Measurements from ENCODE around the gene ASCL5. TPM values are rescaled to one million over a fixed set of nuclear protein-coding genes. Genes with fewer than 3 reads are reported as not detected.
A peak's percentile ranks its signal among the peaks of the same experiment; 100 is the strongest.

ASCL5 gene
- total and polyA plus RNA-seq, 2 experiments from 2014 or later = not detected

DNA sequence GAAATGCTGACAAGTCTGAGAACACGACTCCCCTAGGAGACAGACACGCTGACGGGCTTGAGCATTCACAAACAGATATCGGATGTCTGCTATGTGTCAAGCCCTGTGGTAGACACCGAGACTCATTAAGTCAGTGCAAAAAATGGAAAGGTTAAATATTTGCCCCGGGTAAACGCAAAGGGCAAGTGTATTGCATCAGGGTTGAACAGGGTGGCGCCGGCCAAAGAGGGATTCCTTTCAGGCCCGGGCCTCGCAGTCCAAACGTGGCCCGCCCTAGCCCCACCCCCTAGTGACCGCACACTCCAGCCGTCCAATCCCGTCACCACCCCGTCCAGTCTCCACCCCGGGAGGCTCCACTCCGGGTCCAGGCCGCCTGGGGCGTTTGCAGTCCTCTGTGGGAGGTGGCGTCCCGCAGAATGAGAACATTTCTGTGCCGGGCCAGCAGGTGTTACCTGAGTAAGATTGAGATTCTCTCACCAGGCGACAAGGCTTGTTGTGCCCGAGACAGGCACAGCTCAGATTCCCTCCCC is 43.6 kb upstream of the ASCL5 start:
- Histone ChIP-seq H4K20me1 (ENCODE audit: insufficient read depth, poor library complexity, severe bottlenecking) (no peaks in the 10 kb centered on the region), H3K4me3 (peak overlapping the region; percentile 16), H2AFZ (peak overlapping the region; percentile 38), H3K27me3 (no peaks in the 10 kb centered on the region), H3K4me1 (ENCODE audit: insufficient read depth) (peaks cover 21% of the 10 kb centered on the region), H3K9me3 (ENCODE audit: low read depth) (no peaks in the 10 kb centered on the region), H3K4me2 (peak overlapping the region; percentile 80), H3K79me2 (no peaks in the 10 kb centered on the region), H3K27ac (peak overlapping the region; percentile 92), H3K9me2 (replicated peaks; ENCODE audit: insufficient read depth) (no peaks in the 10 kb centered on the region), H3K36me3 (replicated peaks; ENCODE audit: insufficient read depth, low read depth) (no peaks in the 10 kb centered on the region)
- peak; percentile 97 for DNase-seq (ENCODE audit: low spot score)
- 4% methylated on average over 23 of the region's 26 CpGs for WGBS (ENCODE audit: low lambda C conversion rate, missing lambda C conversion rate)
- TF ChIP-seq EZH2 (IDR thresholded peaks at IDR 0.05; ENCODE audit: borderline replicate concordance) = no peak
- TF ChIP-seq EZH2phosphoT487 (IDR thresholded peaks at IDR 0.05; ENCODE audit: low read depth, severe bottlenecking, unreplicated experiment) = no peak
- TF ChIP-seq, protein P1, sequence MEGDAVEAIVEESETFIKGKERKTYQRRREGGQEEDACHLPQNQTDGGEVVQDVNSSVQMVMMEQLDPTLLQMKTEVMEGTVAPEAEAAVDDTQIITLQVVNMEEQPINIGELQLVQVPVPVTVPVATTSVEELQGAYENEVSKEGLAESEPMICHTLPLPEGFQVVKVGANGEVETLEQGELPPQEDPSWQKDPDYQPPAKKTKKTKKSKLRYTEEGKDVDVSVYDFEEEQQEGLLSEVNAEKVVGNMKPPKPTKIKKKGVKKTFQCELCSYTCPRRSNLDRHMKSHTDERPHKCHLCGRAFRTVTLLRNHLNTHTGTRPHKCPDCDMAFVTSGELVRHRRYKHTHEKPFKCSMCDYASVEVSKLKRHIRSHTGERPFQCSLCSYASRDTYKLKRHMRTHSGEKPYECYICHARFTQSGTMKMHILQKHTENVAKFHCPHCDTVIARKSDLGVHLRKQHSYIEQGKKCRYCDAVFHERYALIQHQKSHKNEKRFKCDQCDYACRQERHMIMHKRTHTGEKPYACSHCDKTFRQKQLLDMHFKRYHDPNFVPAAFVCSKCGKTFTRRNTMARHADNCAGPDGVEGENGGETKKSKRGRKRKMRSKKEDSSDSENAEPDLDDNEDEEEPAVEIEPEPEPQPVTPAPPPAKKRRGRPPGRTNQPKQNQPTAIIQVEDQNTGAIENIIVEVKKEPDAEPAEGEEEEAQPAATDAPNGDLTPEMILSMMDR (IDR thresholded peaks at IDR 0.05; ENCODE audit: poor library complexity) = no peak

DNA sequence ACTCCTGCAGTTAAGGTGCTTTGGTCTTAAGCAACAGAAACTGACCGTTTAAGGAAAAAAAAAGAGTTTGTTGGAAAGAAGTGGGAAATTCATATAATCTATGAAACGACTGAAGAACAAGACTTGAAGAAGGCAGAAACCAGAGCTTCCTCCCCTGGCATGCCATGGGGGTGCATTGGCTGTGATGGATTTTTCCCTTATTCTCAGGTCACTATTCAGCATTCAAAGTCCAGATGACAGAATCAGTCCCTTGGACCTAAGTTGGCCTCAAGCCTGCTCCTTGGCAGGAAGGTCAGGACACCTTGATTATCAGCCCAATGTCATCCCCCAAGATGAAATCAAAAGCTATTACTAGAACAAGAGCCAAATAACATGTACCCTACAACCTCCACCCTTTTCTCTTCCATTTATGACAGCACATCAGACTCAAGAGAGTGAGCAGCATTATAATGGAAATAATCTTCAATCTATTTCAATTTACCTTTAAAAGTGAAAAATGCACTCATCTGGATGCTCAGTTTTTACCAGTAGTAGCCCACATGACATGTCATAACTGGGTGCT is 43.1 kb upstream of the ASCL5 start:
- H3K27ac ChIP-seq = peak overlapping the region; percentile 60
- H2AFZ ChIP-seq = no peak overlapping the region
- no peaks in the 10 kb centered on the region for H3K27me3 ChIP-seq
- peak overlapping the region; percentile 80 for H3K4me2 ChIP-seq
- H3K4me3 ChIP-seq = no peak overlapping the region
- DNase-seq (ENCODE audit: low spot score) = no peak
- 82% methylated on average over 2 of the region's 2 CpGs for WGBS (ENCODE audit: low lambda C conversion rate, missing lambda C conversion rate)
- H3K9me3 ChIP-seq (ENCODE audit: low read depth) = no peaks in the 10 kb centered on the region
- H3K9me2 ChIP-seq (replicated peaks; ENCODE audit: insufficient read depth) = no peaks in the 10 kb centered on the region
- H4K20me1 ChIP-seq (ENCODE audit: insufficient read depth, poor library complexity, severe bottlenecking) = no peaks in the 10 kb centered on the region
- TF ChIP-seq EZH2 (IDR thresholded peaks at IDR 0.05; ENCODE audit: borderline replicate concordance) (no peak), EZH2phosphoT487 (IDR thresholded peaks at IDR 0.05; ENCODE audit: low read depth, severe bottlenecking, unreplicated experiment) (no peak)
- H3K4me1 ChIP-seq (ENCODE audit: insufficient read depth) = peaks cover 21% of the 10 kb centered on the region
- H3K36me3 ChIP-seq (replicated peaks; ENCODE audit: insufficient read depth, low read depth) = no peaks in the 10 kb centered on the region
- no peaks in the 10 kb centered on the region for H3K79me2 ChIP-seq

DNA sequence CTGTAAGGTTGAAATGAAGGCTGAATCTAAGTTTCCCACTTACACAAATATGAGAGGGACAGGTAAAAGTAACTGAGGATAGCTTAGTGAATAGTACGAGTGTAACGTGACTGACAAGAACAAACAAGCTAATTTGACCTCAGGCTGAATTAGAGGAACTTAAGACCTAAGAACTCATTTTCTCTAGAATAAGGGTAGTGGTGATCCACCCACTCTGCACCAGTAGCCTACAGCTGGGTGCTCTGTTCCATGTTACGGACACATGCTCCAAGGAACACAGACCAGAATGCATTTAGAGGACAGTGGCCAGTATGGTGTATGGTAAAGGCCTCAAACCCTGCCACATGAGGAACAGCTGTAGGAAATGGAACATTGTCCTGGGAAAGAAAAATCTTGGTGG is 42.2 kb upstream of the ASCL5 start:
- no peaks in the 10 kb centered on the region for H4K20me1 ChIP-seq (ENCODE audit: insufficient read depth, poor library complexity, severe bottlenecking)
- H3K79me2 ChIP-seq = no peaks in the 10 kb centered on the region
- H3K27ac ChIP-seq = no peak overlapping the region
- no peak overlapping the region for H3K4me3 ChIP-seq
- H3K9me3 ChIP-seq (ENCODE audit: low read depth) = no peaks in the 10 kb centered on the region
- no peaks in the 10 kb centered on the region for H3K36me3 ChIP-seq (replicated peaks; ENCODE audit: insufficient read depth, low read depth)
- no peak overlapping the region for H3K4me2 ChIP-seq
- H3K9me2 ChIP-seq (replicated peaks; ENCODE audit: insufficient read depth) = no peaks in the 10 kb centered on the region
- no peaks in the 10 kb centered on the region for H3K27me3 ChIP-seq
- no peak overlapping the region for H2AFZ ChIP-seq
- peaks cover 21% of the 10 kb centered on the region for H3K4me1 ChIP-seq (ENCODE audit: insufficient read depth)
- WGBS (ENCODE audit: low lambda C conversion rate, missing lambda C conversion rate) = 85% methylated on average over 3 of the region's 3 CpGs
- TF ChIP-seq EZH2 (IDR thresholded peaks at IDR 0.05; ENCODE audit: borderline replicate concordance) = no peak
- TF ChIP-seq EZH2phosphoT487 (IDR thresholded peaks at IDR 0.05; ENCODE audit: low read depth, severe bottlenecking, unreplicated experiment) = no peak
- TF ChIP-seq, protein P1 (IDR thresholded peaks at IDR 0.05; ENCODE audit: poor library complexity) = no peak
- no peak for DNase-seq (ENCODE audit: low spot score)
